ENCODE data around the gene OTOP2. TPM values are rescaled to one million over a fixed set of nuclear protein-coding genes. Genes with fewer than 3 reads are reported as not detected.

OTOP2 gene
- total RNA-seq, 2 donors from 2014 or later, result not detected

DNA sequence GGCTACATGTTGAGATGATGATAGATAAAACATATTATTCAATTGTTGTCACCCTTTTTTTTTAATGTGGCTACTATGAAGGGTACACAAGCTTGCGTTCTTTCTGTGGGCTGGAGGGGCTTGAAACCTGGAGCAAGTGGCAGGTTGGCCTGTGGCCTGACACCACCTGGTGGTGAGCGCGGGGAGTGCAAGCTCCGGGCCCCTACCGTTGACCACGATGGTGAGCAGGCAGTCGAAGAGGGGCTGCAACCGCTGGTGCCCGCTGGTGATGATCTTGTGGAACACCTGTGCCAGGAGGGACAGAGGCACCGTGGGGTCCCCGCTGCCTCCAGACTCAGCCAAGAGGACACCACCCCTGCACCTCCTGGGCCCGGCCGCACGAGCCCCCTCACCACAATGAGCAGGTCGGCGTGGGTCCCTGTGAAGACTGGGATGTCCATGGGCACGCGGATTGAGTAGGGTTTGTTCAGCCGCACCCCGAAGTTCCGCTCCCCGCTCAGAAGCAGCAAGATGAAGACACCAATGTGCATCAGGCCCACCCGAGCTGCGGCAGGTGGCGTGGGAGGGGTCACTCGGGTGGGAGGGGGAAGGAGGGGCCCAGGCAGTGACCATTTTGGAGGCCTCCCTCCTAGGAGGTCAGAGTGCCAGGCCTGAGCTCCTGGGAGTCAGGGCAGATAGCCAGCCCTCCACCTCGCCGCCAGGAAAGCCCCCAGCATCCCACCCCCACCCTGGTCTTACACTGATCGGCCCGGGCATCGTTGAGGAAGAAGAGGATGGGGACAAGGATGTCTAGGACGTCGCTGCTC, 34.1 kb downstream of the OTOP2 start:
- Histone ChIP-seq H3K27me3 (no peaks in the 10 kb centered on the region), H3K4me3 (no peak overlapping the region), H3K4me1 (no peaks in the 10 kb centered on the region), H3K27ac (no peak overlapping the region), H3K9me3 (no peaks in the 10 kb centered on the region), H3K36me3 (no peaks in the 10 kb centered on the region)
- TF ChIP-seq CTCF (IDR thresholded peaks at IDR 0.05), result peak; percentile 90 to 96
- peak; percentile 77 for DNase-seq (ENCODE audit: low spot score)

DNA sequence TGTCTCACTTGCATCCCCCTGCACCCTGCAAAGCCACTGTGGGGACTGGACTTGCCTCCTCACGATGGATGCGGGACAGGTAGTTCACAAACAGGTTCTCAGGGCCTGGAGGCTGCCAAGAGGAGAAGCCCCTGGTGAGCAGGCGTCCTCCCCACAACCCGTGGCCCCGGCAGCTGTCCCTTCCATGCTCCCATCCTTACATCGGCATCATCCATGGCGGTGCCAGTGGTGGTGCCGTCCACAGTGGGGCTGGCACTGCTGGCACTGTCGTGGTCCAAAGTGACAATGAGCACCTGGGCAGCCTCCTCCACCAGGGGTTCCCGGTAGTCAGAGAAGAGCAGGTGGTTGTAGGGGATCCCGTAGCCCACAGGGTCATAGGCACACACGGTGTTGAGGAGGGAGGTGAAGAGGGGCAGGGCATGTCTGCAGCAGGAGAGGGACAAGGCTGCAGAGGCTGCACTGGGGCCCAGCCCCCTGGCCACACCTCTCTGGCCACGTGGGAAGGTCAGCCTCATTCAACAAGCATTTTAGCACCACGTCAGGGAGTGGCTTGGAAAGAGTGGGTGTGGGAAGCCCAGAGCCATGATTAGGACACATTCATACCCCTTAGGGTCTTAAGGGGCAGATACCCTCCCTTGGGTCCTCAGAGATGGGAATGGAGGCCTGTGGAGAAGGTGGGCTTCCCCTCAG, 35.9 kb downstream of the OTOP2 start:
- TF ChIP-seq CTCF (IDR thresholded peaks at IDR 0.05), result no peak
- H3K9me3 ChIP-seq, result no peaks in the 10 kb centered on the region
- H3K27ac ChIP-seq, result no peak overlapping the region
- no peaks in the 10 kb centered on the region for H3K36me3 ChIP-seq
- H3K4me3 ChIP-seq, result no peak overlapping the region
- no peaks in the 10 kb centered on the region for H3K27me3 ChIP-seq
- no peaks in the 10 kb centered on the region for H3K4me1 ChIP-seq
- DNase-seq (ENCODE audit: low spot score), result no peak

- DNase-seq (ENCODE audit: low spot score), result no peak
Observed at GRCh38 chr17:74960570-74961342, 36.7 kb downstream of the OTOP2 start.

GRCh38 chr17:74961657-74962350, 37.7 kb downstream of the OTOP2 start:
- H3K27me3 ChIP-seq, result no peaks in the 10 kb centered on the region
- no peaks in the 10 kb centered on the region for H3K4me1 ChIP-seq
- peak; percentile 62 to 87 for TF ChIP-seq CTCF (IDR thresholded peaks at IDR 0.05)
- H3K27ac ChIP-seq, result no peak overlapping the region
- H3K4me3 ChIP-seq, result no peak overlapping the region
- H3K36me3 ChIP-seq, result no peaks in the 10 kb centered on the region
- no peaks in the 10 kb centered on the region for H3K9me3 ChIP-seq
- DNase-seq (ENCODE audit: low spot score), result peak; percentile 94

More at GRCh38 chr17:74960570-74961342, 36.7 kb downstream of the OTOP2 start:
- no peaks in the 10 kb centered on the region for H3K9me3 ChIP-seq
- H3K4me3 ChIP-seq, result no peak overlapping the region
- no peaks in the 10 kb centered on the region for H3K36me3 ChIP-seq
- no peaks in the 10 kb centered on the region for H3K27me3 ChIP-seq
- no peak overlapping the region for H3K27ac ChIP-seq
- H3K4me1 ChIP-seq, result no peaks in the 10 kb centered on the region
- no peak for TF ChIP-seq CTCF (IDR thresholded peaks at IDR 0.05)

DNA sequence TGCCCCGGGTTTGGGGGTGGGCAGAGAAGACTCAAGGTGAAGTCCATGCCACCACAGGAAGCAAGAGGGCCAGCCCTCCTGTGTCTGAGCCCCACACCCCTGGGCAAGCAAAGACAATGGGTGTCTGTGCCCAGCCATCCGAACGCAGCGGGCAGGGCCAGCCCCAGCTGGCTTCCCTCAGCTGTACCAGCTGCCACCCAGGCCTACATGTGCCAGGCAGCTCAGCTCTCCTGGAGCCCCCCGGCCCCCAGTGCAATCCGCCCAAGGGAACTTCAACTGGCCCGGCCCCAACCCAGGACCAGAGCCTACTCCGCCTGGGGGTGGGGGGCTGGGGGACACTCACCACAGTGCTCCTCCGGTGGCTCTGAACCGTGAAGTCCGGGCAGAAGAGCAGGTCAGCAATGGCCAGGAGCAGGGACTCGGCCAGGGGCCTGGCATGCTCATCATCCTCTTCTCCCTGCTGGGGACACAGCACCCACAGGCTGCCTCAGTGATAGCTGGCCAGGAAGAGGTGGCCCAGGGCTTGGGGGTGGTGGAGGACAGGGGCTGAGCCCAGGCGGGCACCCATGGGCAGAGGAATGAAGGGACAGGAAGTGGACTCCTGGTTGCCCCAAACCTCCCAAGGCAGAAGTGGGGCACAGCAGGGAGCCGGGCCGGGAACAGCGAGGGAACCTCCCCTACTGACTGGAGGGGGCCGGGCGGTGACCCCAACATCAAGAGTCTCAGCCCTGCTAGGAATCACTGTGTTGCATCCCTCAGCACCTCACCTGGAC, 38.7 kb downstream of the OTOP2 start:
- no peaks in the 10 kb centered on the region for H3K4me1 ChIP-seq
- TF ChIP-seq CTCF (IDR thresholded peaks at IDR 0.05), result no peak
- DNase-seq (ENCODE audit: low spot score), result no peak
- no peaks in the 10 kb centered on the region for H3K36me3 ChIP-seq
- H3K27ac ChIP-seq, result no peak overlapping the region
- no peaks in the 10 kb centered on the region for H3K9me3 ChIP-seq
- H3K27me3 ChIP-seq, result no peaks in the 10 kb centered on the region
- no peak overlapping the region for H3K4me3 ChIP-seq
